PC-9 (cell line): ENCODE measurements around the gene CEP131. TPM values are rescaled to one million over a fixed set of nuclear protein-coding genes. Genes with fewer than 3 reads are reported as not detected.

Experiments
- BruUV-seq: library from RNA; stranded (reverse); fragments of 400-500 nt; replicated peaks from 2 replicates; lab custom pipeline; 2021; lab: Mats Ljungman, UMichigan
- CTCF ChIA-PET: fragments of 300-600 bp; sonication (Branson Sonifier 250); formaldehyde crosslinking; loops from one replicate; lab custom pipeline; 2022; ENCODE audit warnings: antibody characterized with exemption; lab: Charles Lee
- POLR2A ChIA-PET: fragments of 300-600 bp; sonication (Branson Sonifier 250); formaldehyde crosslinking; loops from one replicate; lab custom pipeline; 2022; ENCODE audit warnings: antibody characterized with exemption; ENCODE audit not compliant: unreplicated experiment; lab: Charles Lee
- DNase-seq, 2 experiments: peaks; one replicate each; pipeline versions ENCODE4 v3.0.0 to v3.0.0-alpha.2; 2015 to 2022; ENCODE audit warnings: mixed read lengths in 1 of 2
- H2AFZ ChIP-seq: fragments of 200-600 bp; sonication (generic); 2 replicates; pipeline ENCODE4 v1.8.1; 2017; ENCODE audit warnings: antibody characterized with exemption
- H3F3A ChIP-seq: fragments of 200-600 bp; sonication (generic); 2 replicates; pipeline ENCODE4 v1.8.1; 2017; ENCODE audit warnings: antibody characterized with exemption, mild to moderate bottlenecking, low read depth; ENCODE audit not compliant: insufficient read depth
- H3K27ac ChIP-seq: fragments of 200-600 bp; sonication (generic); 2 replicates; pipeline ENCODE4 v1.6.1; 2016; ENCODE audit warnings: mixed run types
- H3K27me3 ChIP-seq: fragments of 200-600 bp; sonication (generic); 2 replicates; pipeline ENCODE4 v1.6.1; 2016; ENCODE audit warnings: low read depth, mixed run types; ENCODE audit not compliant: insufficient read depth
- H3K36me3 ChIP-seq: fragments of 200-600 bp; sonication (generic); 2 replicates; pipeline ENCODE4 v1.6.1; 2016; ENCODE audit warnings: low read depth, mixed run types
- H3K4me1 ChIP-seq: fragments of 200-600 bp; sonication (generic); replicated peaks from 2 replicates; pipeline ENCODE4 v1.6.1; 2016; ENCODE audit warnings: mixed run types; ENCODE audit not compliant: insufficient read depth
- H3K4me2 ChIP-seq: fragments of 200-600 bp; sonication (generic); 2 replicates; pipeline ENCODE4 v1.6.1; 2017; ENCODE audit warnings: mixed run types
- H3K4me3 ChIP-seq: fragments of 200-600 bp; sonication (generic); 2 replicates; pipeline ENCODE4 v1.6.1; 2016; ENCODE audit warnings: mixed run types
- H3K79me2 ChIP-seq: fragments of 200-600 bp; sonication (generic); 2 replicates; pipeline ENCODE4 v1.6.1; 2017; ENCODE audit warnings: low read depth, mixed run types
- H3K9me2 ChIP-seq: fragments of 200-600 bp; sonication (generic); 2 replicates; pipeline ENCODE4 v1.8.1; 2017; ENCODE audit warnings: mild to moderate bottlenecking; ENCODE audit not compliant: insufficient read depth
- H3K9me3 ChIP-seq: fragments of 200-600 bp; sonication (generic); 2 replicates; pipeline ENCODE4 v1.8.1; 2016; ENCODE audit warnings: low read depth; ENCODE audit not compliant: insufficient read depth
- H4K20me1 ChIP-seq: fragments of 200-600 bp; sonication (generic); 2 replicates; pipeline ENCODE4 v1.8.1; 2017; ENCODE audit not compliant: insufficient read depth
- CTCF ChIP-seq: fragments of 200-600 bp; sonication (generic); conservative IDR thresholded peaks from 2 replicates; pipeline ENCODE4 v1.6.1; 2017; ENCODE audit warnings: mixed run types, antibody characterized with exemption, mild to moderate bottlenecking, moderate library complexity
- EZH2 ChIP-seq: fragments of 200-600 bp; sonication (generic); IDR thresholded peaks from 2 replicates; pipeline ENCODE4 v1.8.0; 2017; ENCODE audit warnings: antibody characterized with exemption, low read depth
- intact Hi-C: fragments of 100-400 bp; cut with micrococcal nuclease; formaldehyde crosslinking; loops from one replicate; pipeline ENCODE4 v1.10.0; 2022; ENCODE audit not compliant: unreplicated experiment
- total RNA-seq: library from RNA; stranded (reverse); gene quantifications from 2 replicates; pipeline ENCODE4 v1.2.3, GENCODE V29; 2021

The CEP131 gene
- total RNA-seq, 1 experiment from 2014 or later: 24.4 TPM

- no peak overlapping the region for H2AFZ ChIP-seq
- H3K27me3 ChIP-seq: no peaks in the 10 kb centered on the region
- CTCF ChIA-PET: interaction anchor here (0.6 kb wide), 1 partner anchor 49 kb away, joined by 8 read pairs; no protein-coding TSS in a partner anchor
- no peaks in the 10 kb centered on the region for H3K79me2 ChIP-seq
- H3K4me3 ChIP-seq: no peak overlapping the region
- H3F3A ChIP-seq: 0 out of 2 replicates have a peak, but pooled peaks cover 7% of the 10 kb centered on the region
- intact Hi-C loops: no loop called here
- H3K27ac ChIP-seq: no peak overlapping the region
- H3K9me3 ChIP-seq: no peaks in the 10 kb centered on the region
- H3K4me2 ChIP-seq: no peak overlapping the region
- no peaks in the 10 kb centered on the region for H3K36me3 ChIP-seq
- H3K9me2 ChIP-seq: no peaks in the 10 kb centered on the region
- POLR2A ChIA-PET: interaction anchor here (0.7 kb wide), 1 partner anchor 250 kb away, joined by 4 read pairs; no protein-coding TSS in a partner anchor
- BruUV-seq: no TSS peak
- no peak for DNase-seq
- H3K4me1 ChIP-seq: no peaks in the 10 kb centered on the region
- TF ChIP-seq EZH2: no peak
- TF ChIP-seq CTCF: no peak
- H4K20me1 ChIP-seq: no peaks in the 10 kb centered on the region
These were observed 24.7 kb upstream of the CEP131 start for GRCh38 chr17:81247339-81247990.

DNA sequence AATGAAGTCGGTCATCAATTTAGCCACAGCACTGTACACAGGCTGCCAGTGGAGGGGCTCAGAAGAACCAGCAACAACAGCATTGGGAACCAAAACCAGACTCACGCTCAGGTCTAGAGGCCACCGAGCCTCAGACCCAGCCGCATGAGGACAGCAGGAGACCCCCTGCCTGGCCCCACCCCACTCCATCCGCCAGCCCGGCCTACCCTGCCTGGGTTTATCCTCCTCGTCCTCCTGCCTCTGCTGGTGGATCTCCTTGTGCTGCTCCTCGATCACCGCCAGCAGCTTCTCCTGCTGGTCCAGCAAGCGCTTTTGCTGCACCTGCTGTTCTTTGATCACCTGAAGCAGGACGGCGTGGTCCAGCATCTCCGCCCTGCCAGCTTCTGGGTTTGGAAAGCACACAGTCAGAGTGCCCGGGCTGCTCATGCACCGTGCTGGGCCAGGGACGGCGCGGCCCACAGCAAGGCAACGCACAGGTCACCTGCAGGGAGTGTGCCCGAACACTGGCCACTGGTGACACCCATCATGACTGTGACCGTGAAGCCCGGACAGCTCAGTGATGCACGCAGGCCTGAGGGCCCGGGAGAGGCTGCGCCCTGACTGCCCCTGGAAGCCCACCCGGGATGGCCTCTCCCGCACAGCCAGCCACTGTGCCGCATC, 24.0 kb upstream of the CEP131 start:
- ChIA-PET POLR2A (no interaction called here), CTCF (no interaction called here)
- H2AFZ ChIP-seq: no peak overlapping the region
- H3K79me2 ChIP-seq: no peaks in the 10 kb centered on the region
- 0 out of 2 replicates have a peak, but pooled peaks cover 7% of the 10 kb centered on the region for H3F3A ChIP-seq
- no peak for DNase-seq
- TF ChIP-seq CTCF (no peak), EZH2 (no peak)
- no peaks in the 10 kb centered on the region for H3K27me3 ChIP-seq
- H3K4me3 ChIP-seq: no peak overlapping the region
- no peaks in the 10 kb centered on the region for H4K20me1 ChIP-seq
- H3K9me3 ChIP-seq: no peaks in the 10 kb centered on the region
- intact Hi-C loops: no loop called here
- H3K4me2 ChIP-seq: no peak overlapping the region
- no peak overlapping the region for H3K27ac ChIP-seq
- H3K4me1 ChIP-seq: no peaks in the 10 kb centered on the region
- H3K36me3 ChIP-seq: no peaks in the 10 kb centered on the region
- BruUV-seq: no TSS peak
- H3K9me2 ChIP-seq: no peaks in the 10 kb centered on the region

DNA sequence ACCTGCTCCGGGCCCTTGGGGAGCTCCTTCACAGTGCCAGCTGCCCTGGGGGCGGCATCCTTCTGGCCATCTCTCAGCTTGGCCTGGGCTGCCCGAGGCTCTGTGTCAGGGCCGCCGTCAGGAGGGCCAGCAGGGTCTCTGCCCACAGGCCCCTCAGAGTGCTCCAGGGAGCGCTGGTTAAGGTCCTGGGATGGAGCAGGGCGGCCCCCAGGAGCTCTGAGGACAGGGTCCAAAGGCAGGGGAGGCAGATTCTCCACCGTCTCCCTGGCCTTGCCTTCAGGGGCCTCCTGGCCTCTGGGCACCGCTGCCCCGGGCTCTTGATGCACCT, 23.5 kb upstream of the CEP131 start:
- TF ChIP-seq EZH2 (no peak), CTCF (no peak)
- H3K9me3 ChIP-seq: no peaks in the 10 kb centered on the region
- no peaks in the 10 kb centered on the region for H3K9me2 ChIP-seq
- no peaks in the 10 kb centered on the region for H3K79me2 ChIP-seq
- DNase-seq: no peak
- H4K20me1 ChIP-seq: no peaks in the 10 kb centered on the region; the same call in 1 of the 2 replicates
- ChIA-PET POLR2A (no interaction called here), CTCF (no interaction called here)
- H3K36me3 ChIP-seq: no peaks in the 10 kb centered on the region
- H3K27ac ChIP-seq: no peak overlapping the region
- intact Hi-C loops: no loop called here
- H3K4me2 ChIP-seq: no peak overlapping the region
- H3K4me3 ChIP-seq: no peak overlapping the region
- H3K4me1 ChIP-seq: no peaks in the 10 kb centered on the region
- 0 out of 2 replicates have a peak, but pooled peaks cover 7% of the 10 kb centered on the region for H3F3A ChIP-seq
- no TSS peak for BruUV-seq
- no peak overlapping the region for H2AFZ ChIP-seq
- H3K27me3 ChIP-seq: no peaks in the 10 kb centered on the region
